Caki2 (cell line): ENCODE data around the gene ERC2. TPM values are rescaled to one million over a fixed set of nuclear protein-coding genes. Genes with fewer than 3 reads are reported as not detected.

Source experiments
- DNase-seq: peaks from one replicate; pipeline ENCODE4 v3.0.0-alpha.2; 2015; ENCODE audit warnings: low read depth
- in situ Hi-C: cut with HindIII; loops from 2 replicates; pipeline ENCODE4 v1.10.0; 2016; ENCODE audit warnings: low sequenced_read_pairs, low pct_unique_long_range_greater_than_20kb, mixed read lengths
- total RNA-seq: library from RNA; depleted of rRNA; stranded (reverse); fragments of >200 nt; shearing (Covaris generic); gene quantifications from 2 replicates; pipeline ENCODE4 v1.2.3, GENCODE V29; 2014; ENCODE audit warnings: low replicate concordance

Gene ERC2
- total RNA-seq, 1 experiment from 2014 or later = not detected

- no peak for DNase-seq
- in situ Hi-C loops = no loop called here
Measured at GRCh38 chr3:55661571-55661970, 806.7 kb downstream of the ERC2 start.

- no peak for DNase-seq
- in situ Hi-C loops = no loop called here
Measured at GRCh38 chr3:55661141-55661540, 807.1 kb downstream of the ERC2 start.

- DNase-seq = no peak
- in situ Hi-C loops = no loop called here
Measured at GRCh38 chr3:55660642-55661041, 807.6 kb downstream of the ERC2 start.

- no peak for DNase-seq
- in situ Hi-C loops = no loop called here
Measured at GRCh38 chr3:55659701-55660100, 808.6 kb downstream of the ERC2 start.

- DNase-seq = no peak
- in situ Hi-C loops = no loop called here
Measured at GRCh38 chr3:55658690-55659562, 809.3 kb downstream of the ERC2 start.

- in situ Hi-C loops = no loop called here
- no peak for DNase-seq
Measured at GRCh38 chr3:55658270-55658669, 810.0 kb downstream of the ERC2 start.

- no peak for DNase-seq
Measured at GRCh38 chr3:55655544-55655943, 812.7 kb downstream of the ERC2 start.

GRCh38 chr3:55654123-55654760 is 814.0 kb downstream of the ERC2 start:
- in situ Hi-C loops = no loop called here
- no peak for DNase-seq

More at GRCh38 chr3:55655544-55655943, 812.7 kb downstream of the ERC2 start:
- in situ Hi-C loops = no loop called here

GRCh38 chr3:55651011-55651410 is 817.3 kb downstream of the ERC2 start:
- DNase-seq = no peak
- in situ Hi-C loops = no loop called here

- in situ Hi-C loops = no loop called here
- no peak for DNase-seq
Measured at GRCh38 chr3:55650011-55650410, 818.3 kb downstream of the ERC2 start.

- no peak for DNase-seq
- in situ Hi-C loops = no loop called here
Measured at GRCh38 chr3:55649554-55649953, 818.7 kb downstream of the ERC2 start.

- DNase-seq = no peak
- in situ Hi-C loops = no loop called here
Measured at GRCh38 chr3:55648591-55649318, 819.5 kb downstream of the ERC2 start.

GRCh38 chr3:55647670-55648069 is 820.6 kb downstream of the ERC2 start:
- DNase-seq = no peak
- in situ Hi-C loops = no loop called here

- in situ Hi-C loops = no loop called here
Measured at GRCh38 chr3:55647063-55647462, 821.2 kb downstream of the ERC2 start.

GRCh38 chr3:55646121-55646520 is 822.1 kb downstream of the ERC2 start:
- in situ Hi-C loops = no loop called here
- DNase-seq = no peak

More at GRCh38 chr3:55647063-55647462, 821.2 kb downstream of the ERC2 start:
- no peak for DNase-seq

- no peak for DNase-seq
- in situ Hi-C loops = no loop called here
Measured at GRCh38 chr3:55645422-55645821, 822.8 kb downstream of the ERC2 start.

GRCh38 chr3:55643283-55643682 is 825.0 kb downstream of the ERC2 start:
- in situ Hi-C loops = no loop called here
- DNase-seq = no peak

- in situ Hi-C loops = no loop called here
Measured at GRCh38 chr3:55641964-55642363, 826.3 kb downstream of the ERC2 start.

More at GRCh38 chr3:55641964-55642363, 826.3 kb downstream of the ERC2 start:
- no peak for DNase-seq
